ENCODE measurements around the gene RAB3C.

DNA sequence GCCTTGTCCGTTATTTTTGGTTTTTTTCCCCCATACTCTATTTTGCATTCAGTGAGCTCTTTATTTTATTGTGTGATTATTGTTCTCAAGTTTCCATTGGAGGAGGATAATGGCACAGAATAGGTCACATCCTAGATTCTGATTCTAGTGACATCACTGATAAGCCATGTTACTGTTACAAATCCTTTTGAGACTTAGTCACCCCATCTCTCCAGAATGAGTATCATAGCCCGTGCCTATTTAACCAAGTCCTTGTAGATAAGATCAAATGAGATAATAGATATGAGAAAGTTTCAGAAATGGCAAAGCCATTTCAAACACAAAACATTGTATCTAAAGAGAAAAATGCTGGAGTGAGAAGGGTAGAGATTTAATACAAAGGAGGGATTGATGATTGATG is 242.6 kb downstream of the RAB3C start:
- TF ChIP-seq POLR2A (IDR thresholded peaks at IDR 0.05): no peak
- TF ChIP-seq, protein P1, sequence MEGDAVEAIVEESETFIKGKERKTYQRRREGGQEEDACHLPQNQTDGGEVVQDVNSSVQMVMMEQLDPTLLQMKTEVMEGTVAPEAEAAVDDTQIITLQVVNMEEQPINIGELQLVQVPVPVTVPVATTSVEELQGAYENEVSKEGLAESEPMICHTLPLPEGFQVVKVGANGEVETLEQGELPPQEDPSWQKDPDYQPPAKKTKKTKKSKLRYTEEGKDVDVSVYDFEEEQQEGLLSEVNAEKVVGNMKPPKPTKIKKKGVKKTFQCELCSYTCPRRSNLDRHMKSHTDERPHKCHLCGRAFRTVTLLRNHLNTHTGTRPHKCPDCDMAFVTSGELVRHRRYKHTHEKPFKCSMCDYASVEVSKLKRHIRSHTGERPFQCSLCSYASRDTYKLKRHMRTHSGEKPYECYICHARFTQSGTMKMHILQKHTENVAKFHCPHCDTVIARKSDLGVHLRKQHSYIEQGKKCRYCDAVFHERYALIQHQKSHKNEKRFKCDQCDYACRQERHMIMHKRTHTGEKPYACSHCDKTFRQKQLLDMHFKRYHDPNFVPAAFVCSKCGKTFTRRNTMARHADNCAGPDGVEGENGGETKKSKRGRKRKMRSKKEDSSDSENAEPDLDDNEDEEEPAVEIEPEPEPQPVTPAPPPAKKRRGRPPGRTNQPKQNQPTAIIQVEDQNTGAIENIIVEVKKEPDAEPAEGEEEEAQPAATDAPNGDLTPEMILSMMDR (IDR thresholded peaks at IDR 0.05): no peak
